PFSK-1 (cell line): ENCODE results near the gene LIPC. TPM values are rescaled to one million over a fixed set of nuclear protein-coding genes. Genes with fewer than 3 reads are reported as not detected.

Experiments
- FOXP2 ChIP-seq: optimal IDR thresholded peaks from 2 replicates; pipeline ENCODE3; 2011; ENCODE audit warnings: borderline replicate concordance, control low read depth, inconsistent platforms; ENCODE audit not compliant: insufficient read depth; ENCODE audit errors: extremely low read length, extremely low read depth
- POLR2AphosphoS5 ChIP-seq: IDR thresholded peaks from 2 replicates; pipeline ENCODE4 v1.6.1; 2012; ENCODE audit warnings: low read depth, mild to moderate bottlenecking, control low read depth, low read length, moderate library complexity
- SIN3A ChIP-seq: IDR thresholded peaks from 2 replicates; pipeline ENCODE4 v1.6.1; 2012; ENCODE audit warnings: mild to moderate bottlenecking, low read length, moderate library complexity, borderline replicate concordance; ENCODE audit not compliant: insufficient read depth
- TAF1 ChIP-seq: IDR thresholded peaks from 2 replicates; pipeline ENCODE4 v1.6.1; 2012; ENCODE audit warnings: low read length, control low read depth, borderline replicate concordance; ENCODE audit not compliant: insufficient read depth
- polyA plus RNA-seq: library from polyadenylated mRNA; unstranded; fragments of >200 nt; gene quantifications from one replicate; pipeline ENCODE4 v1.2.1, GENCODE V29; 2012; ENCODE audit warnings: low read depth, missing spikeins; ENCODE audit not compliant: insufficient read length
- TF ChIP-seq, protein P1 (sequence below), 2 experiments: IDR thresholded peaks; 2 replicates each; pipeline versions ENCODE4 v1.6.1 to v1.8.0; 2011 to 2012; ENCODE audit warnings: low read depth in 2 of 2, low read length in 2 of 2, control low read depth in 1 of 2, inconsistent platforms in 1 of 2, mild to moderate bottlenecking in 1 of 2, moderate library complexity in 1 of 2; ENCODE audit not compliant: insufficient read depth in 1 of 2

The LIPC gene
- polyA plus RNA-seq: not detected

- TF ChIP-seq POLR2AphosphoS5: no peak
- TF ChIP-seq, protein P1, sequence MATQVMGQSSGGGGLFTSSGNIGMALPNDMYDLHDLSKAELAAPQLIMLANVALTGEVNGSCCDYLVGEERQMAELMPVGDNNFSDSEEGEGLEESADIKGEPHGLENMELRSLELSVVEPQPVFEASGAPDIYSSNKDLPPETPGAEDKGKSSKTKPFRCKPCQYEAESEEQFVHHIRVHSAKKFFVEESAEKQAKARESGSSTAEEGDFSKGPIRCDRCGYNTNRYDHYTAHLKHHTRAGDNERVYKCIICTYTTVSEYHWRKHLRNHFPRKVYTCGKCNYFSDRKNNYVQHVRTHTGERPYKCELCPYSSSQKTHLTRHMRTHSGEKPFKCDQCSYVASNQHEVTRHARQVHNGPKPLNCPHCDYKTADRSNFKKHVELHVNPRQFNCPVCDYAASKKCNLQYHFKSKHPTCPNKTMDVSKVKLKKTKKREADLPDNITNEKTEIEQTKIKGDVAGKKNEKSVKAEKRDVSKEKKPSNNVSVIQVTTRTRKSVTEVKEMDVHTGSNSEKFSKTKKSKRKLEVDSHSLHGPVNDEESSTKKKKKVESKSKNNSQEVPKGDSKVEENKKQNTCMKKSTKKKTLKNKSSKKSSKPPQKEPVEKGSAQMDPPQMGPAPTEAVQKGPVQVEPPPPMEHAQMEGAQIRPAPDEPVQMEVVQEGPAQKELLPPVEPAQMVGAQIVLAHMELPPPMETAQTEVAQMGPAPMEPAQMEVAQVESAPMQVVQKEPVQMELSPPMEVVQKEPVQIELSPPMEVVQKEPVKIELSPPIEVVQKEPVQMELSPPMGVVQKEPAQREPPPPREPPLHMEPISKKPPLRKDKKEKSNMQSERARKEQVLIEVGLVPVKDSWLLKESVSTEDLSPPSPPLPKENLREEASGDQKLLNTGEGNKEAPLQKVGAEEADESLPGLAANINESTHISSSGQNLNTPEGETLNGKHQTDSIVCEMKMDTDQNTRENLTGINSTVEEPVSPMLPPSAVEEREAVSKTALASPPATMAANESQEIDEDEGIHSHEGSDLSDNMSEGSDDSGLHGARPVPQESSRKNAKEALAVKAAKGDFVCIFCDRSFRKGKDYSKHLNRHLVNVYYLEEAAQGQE (IDR thresholded peaks at IDR 0.05; ENCODE audit: insufficient read depth in 1 of 2, low read depth in 2 of 2, low read length in 2 of 2): no peak
- no peak for TF ChIP-seq TAF1
- no peak for TF ChIP-seq FOXP2
These were observed at the start of gene LIPC for GRCh38 chr15:58431221-58432149. Gene LIPC (plus strand): TSS chr15:58431991. CDS start chr15:58432033, 42 bp downstream.

DNA sequence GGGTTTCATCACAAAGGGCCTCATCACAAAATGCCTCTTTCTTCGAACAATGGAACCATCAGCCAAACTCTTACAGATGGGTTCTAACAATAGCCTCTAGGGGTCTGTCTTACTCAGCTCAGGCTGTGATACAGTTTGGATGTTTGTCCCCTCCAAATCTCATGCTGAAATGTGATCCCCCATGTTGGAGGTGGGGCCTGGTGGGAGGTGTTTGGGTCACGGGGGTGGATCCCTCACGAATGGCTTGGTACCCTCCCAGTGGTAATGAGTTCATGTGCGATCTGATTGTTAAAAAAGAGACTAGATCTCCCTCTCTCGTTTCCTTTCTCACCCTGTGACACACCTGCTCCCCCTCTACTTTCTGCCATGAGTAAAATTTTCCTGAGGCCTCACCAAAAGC is 47.9 kb upstream of the LIPC start:
- TF ChIP-seq TAF1 (no peak), POLR2AphosphoS5 (no peak), FOXP2 (no peak), SIN3A (no peak)
- TF ChIP-seq, protein P1 (IDR thresholded peaks at IDR 0.05; ENCODE audit: insufficient read depth in 1 of 2, low read depth in 2 of 2, low read length in 2 of 2): no peak

DNA sequence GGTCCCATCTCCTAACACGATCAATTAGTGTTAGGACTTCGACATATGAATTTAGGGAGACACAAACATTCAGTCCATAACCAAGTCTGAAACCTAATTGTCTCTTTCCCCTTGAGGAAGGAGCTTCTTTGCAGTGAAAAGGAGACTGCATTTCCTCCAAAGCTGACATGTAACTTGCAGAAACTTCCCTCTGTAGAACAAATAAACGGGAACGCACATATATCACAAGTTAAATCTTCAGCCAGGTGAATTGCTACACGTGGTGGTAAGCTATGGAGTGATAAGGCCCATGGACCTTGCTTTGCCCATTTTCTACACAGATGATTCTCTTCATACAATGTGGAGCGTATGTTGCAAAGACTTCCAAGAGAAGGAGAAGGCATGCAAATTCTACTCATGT is 47.1 kb upstream of the LIPC start:
- TF ChIP-seq, protein P1 (IDR thresholded peaks at IDR 0.05; ENCODE audit: insufficient read depth in 1 of 2, low read depth in 2 of 2, low read length in 2 of 2): no peak
- TF ChIP-seq TAF1 (no peak), SIN3A (no peak)

DNA sequence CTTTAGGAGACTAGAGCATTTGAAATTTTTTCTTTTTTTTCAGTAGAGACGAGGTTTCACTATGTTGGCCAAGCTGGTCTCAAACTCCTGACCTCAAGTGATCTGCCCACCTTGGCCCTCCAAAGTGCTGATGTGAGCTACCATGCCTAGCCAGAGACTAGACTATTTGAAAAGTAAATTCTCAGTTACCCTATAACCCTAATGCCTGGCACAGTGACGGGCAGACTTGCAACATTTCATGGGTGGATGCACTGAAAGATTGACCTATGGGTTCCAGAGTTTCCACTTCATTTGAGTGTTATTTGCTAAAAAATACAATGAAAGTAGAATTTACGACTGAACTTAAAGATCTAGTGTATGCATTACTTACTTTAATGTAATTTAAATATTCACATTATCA is 45.7 kb upstream of the LIPC start:
- TF ChIP-seq POLR2AphosphoS5 (no peak), SIN3A (no peak), FOXP2 (no peak), TAF1 (no peak)
- TF ChIP-seq, protein P1 (IDR thresholded peaks at IDR 0.05; ENCODE audit: insufficient read depth in 1 of 2, low read depth in 2 of 2, low read length in 2 of 2): no peak
